DND-41 (cell line): ENCODE results near the gene SCN8A.

Source experiments
- ATAC-seq: fragments of 200-7000 bp; cut with Tn5 transposase; 3 replicates; pipeline ENCODE4 v1.9.1; 2021; ENCODE audit warnings: low read depth; ENCODE audit not compliant: insufficient read depth
- DNase-seq: peaks from one replicate; pipeline ENCODE4 v3.0.0-alpha.2; 2020
- H2AFZ ChIP-seq: 2 replicates; pipeline ENCODE4 v1.6.0; 2012; ENCODE audit warnings: low read depth, low read length
- H3K27ac ChIP-seq: 2 replicates; pipeline ENCODE4 v1.5.1; 2012; ENCODE audit warnings: low read length, inconsistent platforms
- H3K27me3 ChIP-seq: fragments of 200-600 bp; sonication (generic); 2 replicates; pipeline ENCODE4 v1.6.0; 2012; ENCODE audit warnings: low read length, mild to moderate bottlenecking, inconsistent platforms; ENCODE audit not compliant: insufficient read depth, poor library complexity
- H3K36me3 ChIP-seq: 2 replicates; pipeline ENCODE4 v1.5.1; 2012; ENCODE audit warnings: low read length, inconsistent platforms; ENCODE audit not compliant: insufficient read depth
- H3K4me1 ChIP-seq: 2 replicates; pipeline ENCODE4 v1.5.1; 2012; ENCODE audit warnings: mild to moderate bottlenecking, low read length; ENCODE audit not compliant: insufficient read depth
- H3K4me2 ChIP-seq: 2 replicates; pipeline ENCODE4 v1.6.0; 2012; ENCODE audit warnings: mild to moderate bottlenecking, moderate library complexity, low read length, inconsistent platforms; ENCODE audit not compliant: insufficient read depth
- H3K4me3 ChIP-seq, 2 experiments: fragments of 200-600 bp in 1 of 2; shearing (Covaris generic) in 1 of 2; 2 replicates each; pipeline ENCODE4 v1.5.1; 2012 to 2016; ENCODE audit warnings: inconsistent platforms in 2 of 2, low read length in 2 of 2, mild to moderate bottlenecking in 2 of 2, low read depth in 1 of 2, moderate library complexity in 1 of 2
- H3K79me2 ChIP-seq: 2 replicates; pipeline ENCODE4 v1.6.0; 2012; ENCODE audit warnings: low read length, inconsistent platforms; ENCODE audit not compliant: insufficient read depth
- H3K9ac ChIP-seq: 2 replicates; pipeline ENCODE4 v1.6.0; 2012; ENCODE audit warnings: low read depth, mild to moderate bottlenecking, inconsistent platforms, low read length, moderate library complexity
- H3K9me3 ChIP-seq: 2 replicates; pipeline ENCODE4 v1.5.1; 2012; ENCODE audit warnings: low read length, moderate library complexity, mild to moderate bottlenecking, inconsistent platforms; ENCODE audit not compliant: insufficient read depth, severe bottlenecking
- H4K20me1 ChIP-seq: 2 replicates; pipeline ENCODE4 v1.6.0; 2012; ENCODE audit warnings: low read length; ENCODE audit not compliant: insufficient read depth
- CTCF ChIP-seq: IDR thresholded peaks from 2 replicates; pipeline ENCODE4 v1.5.1; 2012; ENCODE audit warnings: borderline replicate concordance, low read length, moderate library complexity, mild to moderate bottlenecking; ENCODE audit not compliant: poor library complexity, severe bottlenecking; ENCODE audit errors: extremely low read depth
- EZH2 ChIP-seq: IDR thresholded peaks from 3 replicates; pipeline ENCODE4 v1.6.1; 2012; ENCODE audit warnings: borderline replicate concordance, low read depth, mild to moderate bottlenecking, moderate library complexity, low read length, inconsistent platforms; ENCODE audit not compliant: severe bottlenecking

The SCN8A gene

GRCh38 chr12:51806896-51807295 lies 215.9 kb downstream of the SCN8A start:
- no peaks in the 10 kb centered on the region for H3K27me3 ChIP-seq
- no peak overlapping the region for H3K27ac ChIP-seq
- no peak overlapping the region for H3K4me3 ChIP-seq
- H3K4me2 ChIP-seq: no peak overlapping the region
- peaks cover 10% of the 10 kb centered on the region for H3K36me3 ChIP-seq
- TF ChIP-seq CTCF: no peak
- no peak for TF ChIP-seq EZH2
- H3K79me2 ChIP-seq: no peaks in the 10 kb centered on the region
- DNase-seq (no peak), ATAC-seq (no peak)
- H3K4me1 ChIP-seq: no peaks in the 10 kb centered on the region
- no peak overlapping the region for H3K9ac ChIP-seq
- no peaks in the 10 kb centered on the region for H3K9me3 ChIP-seq
- no peaks in the 10 kb centered on the region for H4K20me1 ChIP-seq
- H2AFZ ChIP-seq: no peak overlapping the region

- no peak for DNase-seq
- Histone ChIP-seq H3K9ac (no peak overlapping the region), H3K4me1 (peaks cover 6% of the 10 kb centered on the region), H3K9me3 (no peaks in the 10 kb centered on the region), H2AFZ (no peak overlapping the region), H3K36me3 (peaks cover 10% of the 10 kb centered on the region), H3K79me2 (no peaks in the 10 kb centered on the region), H3K4me2 (no peak overlapping the region), H3K4me3 (no peak overlapping the region), H3K27ac (no peak overlapping the region), H4K20me1 (no peaks in the 10 kb centered on the region), H3K27me3 (no peaks in the 10 kb centered on the region)
- TF ChIP-seq EZH2 (no peak), CTCF (no peak)
- ATAC-seq: no peak
Measured at GRCh38 chr12:51809193-51809592, 218.2 kb downstream of the SCN8A start.

DNA sequence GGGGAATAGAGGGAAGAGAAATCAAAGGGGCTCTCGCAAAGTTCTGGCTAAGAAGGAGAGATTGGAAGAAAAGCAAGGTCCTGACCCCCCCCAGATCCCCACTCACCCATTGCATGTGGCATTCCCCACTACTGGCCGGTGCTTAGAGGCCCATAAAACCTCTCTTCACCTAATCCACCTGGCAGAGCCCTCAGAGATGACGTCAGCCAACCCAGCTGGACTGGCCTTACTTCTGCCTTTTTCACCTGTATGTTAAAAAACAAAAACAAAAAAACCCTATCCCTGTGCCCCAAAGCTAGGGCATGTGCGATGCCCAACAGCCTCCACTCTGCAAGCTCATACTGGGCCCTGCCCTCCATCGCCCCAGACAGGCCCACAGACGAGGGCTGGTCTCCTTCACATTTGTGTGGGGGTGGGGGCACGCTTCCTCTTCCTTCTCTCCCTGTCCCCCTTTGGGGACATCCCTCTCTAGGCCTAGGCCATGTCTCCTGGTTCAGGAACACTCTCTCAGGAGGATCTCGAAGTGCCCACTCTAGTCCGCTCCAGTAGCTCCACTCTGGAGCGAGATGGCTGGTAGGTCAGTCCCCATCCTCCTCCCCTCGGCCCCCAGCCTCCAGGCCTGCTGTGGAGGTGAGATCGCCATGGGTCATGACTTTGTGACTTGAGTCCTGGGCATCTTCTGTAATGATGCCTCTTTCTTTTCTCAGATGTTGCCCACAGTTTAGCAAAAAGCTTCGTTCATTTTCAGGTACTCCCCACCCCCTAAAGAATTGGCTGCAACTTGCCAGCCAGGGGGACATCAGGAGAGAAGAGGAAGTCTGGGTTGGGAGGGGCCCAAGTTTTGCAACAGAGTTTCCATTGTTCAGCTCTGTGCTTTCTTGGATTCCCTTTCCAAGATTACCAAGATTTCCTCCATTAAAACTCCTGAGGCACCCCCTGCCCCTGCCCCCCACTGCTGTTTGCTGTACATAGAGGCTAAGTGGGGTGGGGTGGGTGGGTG lies 220.5 kb downstream of the SCN8A start:
- Histone ChIP-seq H3K4me2 (no peak overlapping the region), H3K27ac (no peak overlapping the region), H3K36me3 (peaks cover 10% of the 10 kb centered on the region), H3K27me3 (no peaks in the 10 kb centered on the region), H3K9ac (no peak overlapping the region), H2AFZ (no peak overlapping the region), H3K79me2 (no peaks in the 10 kb centered on the region), H3K4me3 (no peak overlapping the region), H4K20me1 (no peaks in the 10 kb centered on the region), H3K9me3 (no peaks in the 10 kb centered on the region), H3K4me1 (peaks cover 13% of the 10 kb centered on the region)
- TF ChIP-seq CTCF: no peak
- no peak for TF ChIP-seq EZH2
- ATAC-seq: no peak
- no peak for DNase-seq
